ENCODE data around the gene PTX4. TPM values are rescaled to one million over a fixed set of nuclear protein-coding genes. Genes with fewer than 3 reads are reported as not detected.

PTX4 gene
- total RNA-seq, 1 donor from 2014 or later = not detected

- intact Hi-C loops (cut with DNase I) = no loop called here
- TF ChIP-seq CTCF (IDR thresholded peaks at IDR 0.05) = no peak
- ATAC-seq (peak; percentile 31 to 40), DNase-seq (no peak)
- Histone ChIP-seq H3K36me3 (peaks cover 37% of the 10 kb centered on the region), H3K27me3 (ENCODE audit: low read depth) (no peaks in the 10 kb centered on the region), H3K4me3 (peak overlapping the region; percentile 86), H3K27ac (peak overlapping the region; percentile 84), H3K9me3 (no peaks in the 10 kb centered on the region), H3K4me1 (peaks cover 21% of the 10 kb centered on the region)
These were observed 5.0 kb upstream of the PTX4 start for GRCh38 chr16:1493746-1494094.

DNA sequence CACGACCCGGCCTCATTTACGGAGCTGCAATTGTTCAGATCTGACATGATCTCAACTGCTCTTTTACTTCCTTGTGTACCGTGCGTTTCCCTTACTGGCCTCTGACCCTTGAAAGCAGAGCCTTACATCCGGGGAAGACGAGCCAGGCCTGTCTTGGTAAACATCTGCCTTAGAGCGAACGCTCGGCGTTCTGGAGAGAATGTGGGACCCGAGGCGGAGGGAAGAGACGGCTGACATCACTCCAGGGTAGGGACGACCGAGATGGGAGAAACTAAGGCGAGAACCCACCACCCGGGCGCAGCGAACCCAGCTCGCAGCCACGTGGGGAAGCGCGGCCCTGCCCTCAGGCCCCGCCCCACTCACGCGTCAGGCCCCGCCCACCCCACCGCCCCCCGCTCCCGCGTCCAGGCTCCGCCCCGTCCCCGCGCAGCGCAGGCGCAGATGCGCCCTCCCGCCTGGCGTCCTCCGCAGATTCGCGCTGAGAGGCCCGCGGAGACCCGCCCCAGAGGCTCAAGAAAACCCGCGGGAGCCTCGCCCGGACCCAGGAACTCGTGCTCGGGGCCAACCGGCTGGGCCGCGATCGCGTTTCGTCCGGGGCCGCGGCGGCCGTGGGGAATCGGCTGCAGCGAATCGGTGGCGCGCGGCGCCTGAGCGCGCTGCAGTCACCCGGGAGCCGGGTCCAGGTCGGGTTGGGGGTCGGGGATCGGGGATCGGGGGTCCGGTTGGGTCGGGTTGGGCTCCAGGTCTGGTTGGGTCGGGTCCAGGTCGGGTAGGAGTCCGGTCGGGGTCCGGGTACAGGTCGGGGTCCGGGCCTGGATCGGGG, 4.4 kb upstream of the PTX4 start, which contains the start of gene TELO2:
Gene TELO2 (plus strand): TSS at position 438 of the 823 bp plus-strand sequence. CDS start 922 bp downstream, outside the sequence.
- ATAC-seq (peak; percentile 96 to 98), DNase-seq (peak; percentile 85)
- no peaks in the 10 kb centered on the region for H3K27me3 ChIP-seq (ENCODE audit: low read depth)
- H3K4me1 ChIP-seq = peaks cover 21% of the 10 kb centered on the region
- intact Hi-C loops (cut with DNase I) = no loop called here
- TF ChIP-seq CTCF (IDR thresholded peaks at IDR 0.05) = no peak
- H3K4me3 ChIP-seq = peak within 1 kb of the TSS; percentile 86
- no peaks in the 10 kb centered on the region for H3K9me3 ChIP-seq
- H3K36me3 ChIP-seq = peaks cover 31% of the 10 kb centered on the region
- peak within 1 kb of the TSS; percentile 84 for H3K27ac ChIP-seq

- H3K27ac ChIP-seq = peak overlapping the region; percentile 84
- peaks cover 21% of the 10 kb centered on the region for H3K4me1 ChIP-seq
- H3K36me3 ChIP-seq = peaks cover 23% of the 10 kb centered on the region
- no peak for TF ChIP-seq CTCF (IDR thresholded peaks at IDR 0.05)
- intact Hi-C loops (cut with DNase I) = no loop called here
- DNase-seq (peak; percentile 36), ATAC-seq (no peak)
- H3K4me3 ChIP-seq = peak overlapping the region; percentile 86
- H3K27me3 ChIP-seq (ENCODE audit: low read depth) = no peaks in the 10 kb centered on the region
- no peaks in the 10 kb centered on the region for H3K9me3 ChIP-seq
These were observed 3.6 kb upstream of the PTX4 start for GRCh38 chr16:1492082-1492922.

DNA sequence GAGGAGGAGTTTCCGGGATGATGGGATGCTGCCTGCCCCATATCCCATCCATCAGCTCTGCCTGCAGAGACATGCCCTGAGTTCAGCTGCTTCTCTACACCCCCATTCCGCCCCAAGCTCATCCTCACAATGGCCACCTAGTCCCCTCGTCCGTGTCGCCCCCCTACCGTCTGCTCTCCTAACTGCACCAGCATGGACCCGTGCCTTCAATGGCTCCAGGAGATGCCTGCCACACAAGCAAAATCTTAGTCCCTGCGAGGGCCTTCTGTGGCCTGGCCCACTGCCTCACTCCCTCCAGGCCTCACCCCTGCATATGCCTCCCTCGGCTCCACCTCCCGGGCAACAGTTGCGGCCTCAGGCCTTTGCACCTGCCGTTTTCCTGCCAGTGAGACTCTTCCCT, 2.6 kb upstream of the PTX4 start:
- H3K27ac ChIP-seq = no peak overlapping the region
- peaks cover 14% of the 10 kb centered on the region for H3K36me3 ChIP-seq
- no peak for TF ChIP-seq CTCF (IDR thresholded peaks at IDR 0.05)
- intact Hi-C loops (cut with DNase I) = no loop called here
- DNase-seq (no peak), ATAC-seq (no peak)
- no peaks in the 10 kb centered on the region for H3K27me3 ChIP-seq (ENCODE audit: low read depth)
- no peak overlapping the region for H3K4me3 ChIP-seq
- peaks cover 21% of the 10 kb centered on the region for H3K4me1 ChIP-seq
- H3K9me3 ChIP-seq = no peaks in the 10 kb centered on the region

- peaks cover 13% of the 10 kb centered on the region for H3K4me1 ChIP-seq
- H3K27me3 ChIP-seq (ENCODE audit: low read depth) = no peaks in the 10 kb centered on the region
- DNase-seq (no peak), ATAC-seq (no peak)
- no peaks in the 10 kb centered on the region for H3K36me3 ChIP-seq
- no peak overlapping the region for H3K27ac ChIP-seq
- H3K4me3 ChIP-seq = no peak overlapping the region
- no peak for TF ChIP-seq CTCF (IDR thresholded peaks at IDR 0.05)
- intact Hi-C loops (cut with DNase I) = no loop called here
- H3K9me3 ChIP-seq = no peaks in the 10 kb centered on the region
These were observed 333 bp upstream of the PTX4 start for GRCh38 chr16:1489077-1489476.

Data from lower lobe of right lung (tissue), 2 donors.